Ammon's horn (tissue), 1 donor: ENCODE results near the gene EPPIN.

Experiments
- DNase-seq: peaks from one replicate; pipeline ENCODE4 v3.0.0-alpha.2; 2016; ENCODE audit warnings: low spot score

EPPIN gene

DNA sequence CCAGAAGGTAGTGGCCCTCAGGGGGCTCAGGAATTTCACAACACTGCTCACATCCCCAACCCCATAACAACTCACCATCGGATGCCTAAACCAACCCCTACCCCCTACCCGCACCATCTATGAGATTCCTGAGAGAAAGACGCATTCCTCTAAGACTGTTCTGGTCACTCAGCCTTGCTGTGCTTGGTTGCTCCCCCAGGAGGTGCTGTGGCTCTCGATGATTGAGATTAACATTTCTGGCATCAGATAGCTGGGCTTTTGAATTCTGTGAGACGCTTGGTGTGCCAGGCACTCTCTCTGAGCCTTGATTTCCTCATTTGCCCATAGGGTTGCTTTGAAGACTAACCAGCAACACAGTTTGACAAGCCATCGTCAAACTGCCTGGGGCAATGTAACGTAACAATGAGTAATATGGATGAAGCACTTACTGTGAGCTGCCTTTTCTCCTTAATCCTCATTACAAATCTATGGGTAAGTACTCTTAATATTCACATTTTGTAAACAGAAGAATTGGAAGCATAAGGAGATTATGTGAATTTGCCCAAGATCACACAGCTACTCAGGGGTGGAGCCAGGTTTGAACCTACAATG is 8.9 kb downstream of the EPPIN start:
- no peak for DNase-seq

- no peak for DNase-seq
Observed at GRCh38 chr20:45527294-45527693, 19.9 kb downstream of the EPPIN start.

GRCh38 chr20:45523821-45524220 is 23.4 kb downstream of the EPPIN start:
- no peak for DNase-seq

- no peak for DNase-seq
Observed at GRCh38 chr20:45518282-45518681, 28.9 kb downstream of the EPPIN start.

DNA sequence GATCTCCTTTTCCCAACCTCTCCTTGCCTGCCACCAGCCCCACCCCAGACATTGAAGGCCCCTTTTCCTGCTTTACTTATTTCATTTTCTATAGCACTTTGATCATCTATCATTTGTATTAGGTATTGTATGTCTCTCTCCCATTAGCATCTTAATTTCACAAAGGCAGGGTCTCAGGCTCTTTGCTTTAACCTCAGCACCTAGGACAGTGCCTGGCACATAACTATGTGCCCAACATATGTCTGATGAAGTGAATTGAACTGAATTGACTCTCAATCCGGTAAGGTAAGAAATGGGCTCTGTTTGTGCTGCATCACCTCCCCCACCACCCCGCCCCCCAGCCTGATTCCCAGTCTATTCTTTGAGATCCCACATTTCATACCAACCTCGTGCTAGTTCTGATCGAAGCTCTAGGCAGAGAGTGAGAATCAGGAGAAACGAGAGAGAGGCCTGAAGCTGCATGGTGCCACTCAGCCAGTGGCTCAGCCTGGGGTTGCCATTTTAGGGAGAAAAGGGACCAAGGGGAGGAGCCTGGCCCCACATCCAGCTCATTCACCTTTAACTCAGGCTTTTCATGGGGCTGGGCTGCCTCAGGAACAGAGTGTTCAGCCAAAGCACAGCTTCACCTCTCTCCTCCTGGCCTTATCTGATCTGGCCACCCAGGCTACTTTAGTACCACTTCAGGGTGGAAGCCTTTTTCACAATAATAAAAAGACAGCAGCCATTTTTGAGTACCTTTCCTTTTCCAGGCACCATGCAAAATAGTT is 31.9 kb downstream of the EPPIN start, which contains the start of gene SPINT3:
Gene SPINT3, minus strand, starts transcription at position 476 of the 767 bp plus-strand sequence. Its CDS starts 14 bp downstream, at position 462.
- DNase-seq, result no peak

GRCh38 chr20:45510242-45510862 is 36.8 kb downstream of the EPPIN start:
- no peak for DNase-seq

GRCh38 chr20:45509091-45509490 is 38.1 kb downstream of the EPPIN start:
- DNase-seq, result no peak

DNA sequence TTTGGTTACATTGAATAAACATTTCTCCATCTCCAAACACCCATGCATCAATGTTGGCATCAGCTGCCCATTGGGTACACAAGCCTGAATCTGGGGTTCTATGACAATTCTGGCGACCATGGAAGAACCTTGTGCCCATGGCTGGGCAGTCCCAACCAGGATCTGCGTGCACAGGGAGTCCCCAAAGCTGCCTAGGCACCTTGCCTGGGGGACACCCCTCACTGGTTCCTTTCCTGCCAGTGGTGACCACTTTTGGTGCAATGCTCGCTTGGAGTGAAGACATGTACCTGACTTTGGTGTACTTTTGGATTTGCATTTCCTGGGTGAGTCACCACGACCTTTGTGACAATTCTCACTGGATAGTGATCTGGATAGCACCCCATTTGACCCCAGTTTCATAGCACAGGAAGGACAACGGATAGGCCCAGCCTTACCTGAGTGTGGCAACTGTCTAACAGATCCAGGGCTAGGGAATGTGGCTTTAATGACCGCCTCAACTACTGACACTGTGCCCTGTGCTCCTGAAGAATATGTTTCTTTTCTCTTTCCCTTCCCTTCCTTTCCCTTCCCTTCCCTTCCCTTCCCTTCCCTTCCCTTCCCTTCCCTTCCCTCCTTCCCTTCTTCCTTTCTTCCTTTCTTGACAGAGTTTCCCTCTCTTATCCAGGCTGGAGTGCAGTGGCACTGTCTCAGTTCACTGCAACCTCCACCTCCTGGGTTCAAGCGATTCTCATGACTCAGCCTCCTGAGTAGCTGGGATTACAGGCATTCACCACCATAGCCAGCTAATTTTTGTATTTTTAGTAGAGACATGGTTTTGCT is 38.9 kb downstream of the EPPIN start:
- DNase-seq, result no peak

DNA sequence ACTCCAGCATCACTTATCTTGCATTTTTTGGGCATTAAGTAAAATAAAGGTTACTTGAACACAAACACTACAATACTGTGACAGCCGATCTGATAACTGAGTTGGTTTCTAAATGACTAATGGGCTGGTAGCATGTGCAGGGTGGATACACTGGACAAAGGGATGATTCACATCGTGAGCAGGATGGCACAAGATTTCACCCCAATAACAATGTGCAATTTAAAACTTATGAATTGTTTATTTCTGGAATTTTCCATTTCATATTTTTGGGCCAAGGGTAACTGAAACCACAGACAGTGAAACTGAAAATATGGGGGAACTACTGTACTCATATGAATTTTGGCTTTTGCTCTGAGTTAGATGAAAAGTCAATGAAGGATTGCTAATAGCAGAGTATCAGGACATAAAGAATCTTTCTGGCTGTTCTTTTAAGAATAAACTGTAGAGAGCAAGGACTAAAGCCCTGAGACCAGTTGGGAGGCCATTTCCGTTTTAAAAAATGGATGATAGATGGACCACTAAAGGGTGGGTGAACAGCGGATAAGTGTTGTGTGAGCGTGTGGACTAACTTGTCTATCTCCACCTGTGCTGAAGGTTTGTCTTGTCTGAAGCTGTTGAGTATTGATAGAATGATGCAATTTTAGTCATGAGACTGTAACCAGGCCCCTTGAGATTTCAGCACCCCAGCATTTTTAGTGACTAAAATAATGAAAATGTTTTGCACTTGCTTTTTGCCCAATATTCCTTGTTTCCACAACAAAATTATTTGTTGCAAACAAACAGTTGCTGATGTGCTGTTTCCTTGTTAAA is 40.0 kb downstream of the EPPIN start:
- DNase-seq, result peak; percentile 2

DNA sequence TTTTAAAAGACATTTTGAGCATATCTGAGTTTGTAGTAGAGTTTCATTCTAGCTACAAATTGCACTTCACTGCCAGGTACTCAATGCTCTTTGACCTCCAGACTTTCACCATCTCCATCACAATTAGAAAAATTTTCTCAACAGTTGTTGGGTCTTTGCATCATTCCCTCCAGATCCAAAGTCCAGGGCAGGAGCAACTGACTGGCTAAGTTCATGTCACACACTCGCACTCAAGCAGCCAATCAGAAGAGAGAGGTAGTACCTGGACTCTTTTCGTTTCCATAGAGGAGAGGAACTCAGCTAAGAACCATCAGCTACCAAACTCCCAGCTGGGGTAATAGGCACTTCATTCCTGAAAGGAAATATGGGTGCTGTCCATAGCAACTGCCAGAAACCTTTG is 40.8 kb downstream of the EPPIN start:
- no peak for DNase-seq

DNA sequence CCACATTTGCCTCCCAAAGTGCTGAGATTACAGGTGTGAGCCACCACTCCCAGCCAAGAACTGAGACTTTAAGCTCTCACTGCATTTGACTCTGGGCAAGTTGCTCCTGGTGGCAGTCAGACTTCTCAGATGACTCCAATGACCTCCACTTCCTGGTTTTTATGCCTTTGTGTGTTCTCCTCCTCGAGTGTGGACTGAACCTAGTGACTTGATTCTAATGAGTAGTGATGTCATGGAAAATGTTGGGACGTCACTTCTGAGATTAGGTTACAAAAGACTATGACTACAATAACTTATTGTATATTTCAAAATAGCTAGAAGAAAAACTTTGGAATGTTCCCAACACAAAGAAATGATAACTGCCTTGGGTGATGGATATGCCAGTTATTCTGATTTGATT is 43.8 kb downstream of the EPPIN start:
- no peak for DNase-seq

GRCh38 chr20:45502561-45502960 is 44.6 kb downstream of the EPPIN start:
- DNase-seq, result no peak

DNA sequence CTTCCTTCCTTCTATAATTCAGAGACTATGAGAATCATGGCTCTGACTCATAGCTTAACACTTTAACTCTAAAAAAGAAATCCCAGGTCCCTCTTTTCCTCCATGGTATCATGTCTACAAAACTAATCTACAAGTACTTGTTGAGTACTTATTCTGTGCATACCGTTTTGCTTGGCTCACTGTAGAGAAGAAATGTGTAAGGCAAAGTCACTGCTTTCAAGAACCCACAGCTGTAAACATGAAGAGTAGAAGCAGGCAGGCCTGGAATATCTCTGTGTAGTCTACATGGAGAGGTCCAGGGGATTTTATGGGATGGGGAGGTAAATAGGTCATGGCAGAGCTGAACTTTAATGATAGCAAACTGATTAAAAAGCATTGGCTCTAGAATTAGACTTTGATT is 45.6 kb downstream of the EPPIN start:
- DNase-seq, result no peak

DNA sequence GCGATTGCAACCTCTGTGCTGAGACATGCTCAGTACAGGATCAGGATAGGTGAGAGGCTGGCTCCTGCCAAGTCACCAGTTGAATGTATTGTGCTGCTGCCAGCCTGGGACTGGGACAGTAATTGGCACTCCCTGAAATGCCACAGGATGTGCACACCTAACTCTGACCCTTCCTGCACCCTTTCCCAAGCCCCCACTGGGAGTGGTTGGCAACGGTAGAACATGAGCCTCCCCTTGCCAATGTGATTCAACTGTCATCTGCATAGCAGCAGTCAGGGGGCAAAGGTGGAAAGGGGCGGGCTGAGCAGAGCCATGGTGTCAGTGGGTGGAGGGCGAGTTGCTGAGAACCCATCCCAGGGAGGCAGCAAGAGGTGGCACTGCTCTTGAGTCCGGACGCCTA is 47.2 kb downstream of the EPPIN start:
- DNase-seq, result no peak

- no peak for DNase-seq
Observed at GRCh38 chr20:45497971-45498494, 49.2 kb downstream of the EPPIN start.

DNA sequence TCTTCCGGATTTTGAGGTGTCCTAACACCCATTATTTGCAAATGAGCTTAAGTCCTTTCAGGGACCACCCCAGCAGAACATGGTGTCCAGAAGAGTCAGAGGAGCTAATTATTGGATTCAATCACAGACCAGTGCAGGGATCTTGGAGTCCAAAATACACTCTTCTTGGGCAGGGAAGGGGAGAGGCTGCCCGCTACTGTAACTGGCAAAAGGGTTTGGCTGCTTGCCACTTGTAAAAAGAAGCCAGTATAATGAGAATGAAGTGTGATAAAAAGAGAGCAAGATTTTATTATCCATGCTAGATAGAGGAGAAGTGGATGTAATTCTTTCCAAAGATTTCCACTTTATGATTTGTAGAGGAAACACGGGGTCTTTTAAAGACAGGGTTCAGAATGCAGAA is 51.0 kb downstream of the EPPIN start:
- DNase-seq, result no peak

- no peak for DNase-seq
Observed at GRCh38 chr20:45495501-45495941, 51.7 kb downstream of the EPPIN start.
